Measurements from ENCODE around the gene MARVELD1.
A peak's percentile ranks its signal among the peaks of the same experiment; 100 is the strongest.

Gene MARVELD1

GRCh38 chr10:97714401-97715258, 1.1 kb downstream of the MARVELD1 start:
- H3K4me3 ChIP-seq (ENCODE audit: low read length), result peak overlapping the region; percentile 68
- peaks cover 18% of the 10 kb centered on the region for H3K27me3 ChIP-seq (replicated peaks; ENCODE audit: insufficient read depth, low read length)
- H2AFZ ChIP-seq (ENCODE audit: low read length), result peak overlapping the region; percentile 83
- no peak for TF ChIP-seq EZH2phosphoT487 (IDR thresholded peaks at IDR 0.05; ENCODE audit: low read length)
- no peak for TF ChIP-seq EZH2 (optimal IDR thresholded peaks at IDR 0.05; ENCODE audit: low read depth, low read length)
- no peak for TF ChIP-seq CTCF (IDR thresholded peaks at IDR 0.05; ENCODE audit: low read length)
- no peak overlapping the region for H3K27ac ChIP-seq (ENCODE audit: low read length)
- H3K4me2 ChIP-seq (ENCODE audit: low read depth, low read length), result peak overlapping the region; percentile 92
- H3K9me2 ChIP-seq (replicated peaks; ENCODE audit: insufficient read depth, low read length), result no peaks in the 10 kb centered on the region
- H3K36me3 ChIP-seq (replicated peaks; ENCODE audit: insufficient read depth, low read length), result no peaks in the 10 kb centered on the region
- H4K20me1 ChIP-seq (ENCODE audit: insufficient read depth, low read length), result no peaks in the 10 kb centered on the region
- H3K4me1 ChIP-seq (ENCODE audit: low read length), result peaks cover 7% of the 10 kb centered on the region; the same call in 1 of the 2 replicates
- H3K9me3 ChIP-seq (replicated peaks; ENCODE audit: insufficient read depth, low read length), result no peaks in the 10 kb centered on the region
- H3K79me2 ChIP-seq (ENCODE audit: low read length), result no peaks in the 10 kb centered on the region
- H3K9ac ChIP-seq (ENCODE audit: low read length), result peak overlapping the region; percentile 40; the same call in 1 of the 2 replicates
- DNase-seq, result no peak
- H3F3A ChIP-seq (ENCODE audit: insufficient read depth, low read length), result no peaks in the 10 kb centered on the region

- Histone ChIP-seq H3K79me2 (ENCODE audit: low read length) (no peaks in the 10 kb centered on the region), H3K27me3 (replicated peaks; ENCODE audit: insufficient read depth, low read length) (peaks cover 18% of the 10 kb centered on the region), H3K9me2 (replicated peaks; ENCODE audit: insufficient read depth, low read length) (no peaks in the 10 kb centered on the region), H3K4me2 (ENCODE audit: low read depth, low read length) (no peak overlapping the region), H2AFZ (ENCODE audit: low read length) (no peak overlapping the region), H3K27ac (ENCODE audit: low read length) (no peak overlapping the region), H4K20me1 (ENCODE audit: insufficient read depth, low read length) (no peaks in the 10 kb centered on the region), H3K9me3 (replicated peaks; ENCODE audit: insufficient read depth, low read length) (no peaks in the 10 kb centered on the region), H3K4me3 (ENCODE audit: low read length) (no peak overlapping the region), H3K36me3 (replicated peaks; ENCODE audit: insufficient read depth, low read length) (no peaks in the 10 kb centered on the region), H3K9ac (ENCODE audit: low read length) (no peak overlapping the region), H3F3A (ENCODE audit: insufficient read depth, low read length) (no peaks in the 10 kb centered on the region), H3K4me1 (ENCODE audit: low read length) (peaks cover 7% of the 10 kb centered on the region; the same call in 1 of the 2 replicates)
- no peak for TF ChIP-seq EZH2 (optimal IDR thresholded peaks at IDR 0.05; ENCODE audit: low read depth, low read length)
- TF ChIP-seq CTCF (IDR thresholded peaks at IDR 0.05; ENCODE audit: low read length), result no peak
- TF ChIP-seq EZH2phosphoT487 (IDR thresholded peaks at IDR 0.05; ENCODE audit: low read length), result no peak
- DNase-seq, result no peak
Observed at GRCh38 chr10:97715259-97715874, 1.8 kb downstream of the MARVELD1 start.

- no peaks in the 10 kb centered on the region for H3K79me2 ChIP-seq (ENCODE audit: low read length)
- no peaks in the 10 kb centered on the region for H3K36me3 ChIP-seq (replicated peaks; ENCODE audit: insufficient read depth, low read length)
- peaks cover 13% of the 10 kb centered on the region for H3K27me3 ChIP-seq (replicated peaks; ENCODE audit: insufficient read depth, low read length)
- peaks cover 7% of the 10 kb centered on the region; the same call in 1 of the 2 replicates for H3K4me1 ChIP-seq (ENCODE audit: low read length)
- no peak overlapping the region for H2AFZ ChIP-seq (ENCODE audit: low read length)
- no peak overlapping the region for H3K9ac ChIP-seq (ENCODE audit: low read length)
- no peaks in the 10 kb centered on the region for H4K20me1 ChIP-seq (ENCODE audit: insufficient read depth, low read length)
- no peak overlapping the region for H3K4me3 ChIP-seq (ENCODE audit: low read length)
- H3K9me3 ChIP-seq (replicated peaks; ENCODE audit: insufficient read depth, low read length), result no peaks in the 10 kb centered on the region
- no peak for DNase-seq
- H3F3A ChIP-seq (ENCODE audit: insufficient read depth, low read length), result no peaks in the 10 kb centered on the region
- H3K27ac ChIP-seq (ENCODE audit: low read length), result no peak overlapping the region
- H3K9me2 ChIP-seq (replicated peaks; ENCODE audit: insufficient read depth, low read length), result no peaks in the 10 kb centered on the region
- TF ChIP-seq EZH2 (optimal IDR thresholded peaks at IDR 0.05; ENCODE audit: low read depth, low read length) (no peak), CTCF (IDR thresholded peaks at IDR 0.05; ENCODE audit: low read length) (no peak), EZH2phosphoT487 (IDR thresholded peaks at IDR 0.05; ENCODE audit: low read length) (no peak)
- H3K4me2 ChIP-seq (ENCODE audit: low read depth, low read length), result no peak overlapping the region
Observed at GRCh38 chr10:97717627-97718026, 4.1 kb downstream of the MARVELD1 start.
